ENCODE data around the gene RC3H2.

GRCh38 chr9:122931226-122932121 is 26.3 kb upstream of the RC3H2 start, which contains the start of gene ZBTB26:
- TF ChIP-seq POLR2A (IDR thresholded peaks at IDR 0.05; ENCODE audit: low read depth, low read length) (peak; percentile 84), POLR2AphosphoS5 (IDR thresholded peaks at IDR 0.05; ENCODE audit: low read depth, low read length) (peak; percentile 79)
